DOHH2 (cell line): ENCODE measurements around the gene LITAF.

Experiments used
- H3F3A ChIP-seq: fragments of 200-600 bp; sonication (generic), shearing (Covaris generic); 2 replicates; pipeline ENCODE4 v1.6.0; 2016; ENCODE audit warnings: antibody characterized with exemption, mild to moderate bottlenecking; ENCODE audit not compliant: control insufficient read depth, insufficient read depth
- H3K27ac ChIP-seq: fragments of 200-600 bp; sonication (generic); 2 replicates; pipeline ENCODE4 v1.5.1; 2014; ENCODE audit warnings: low read depth, mild to moderate bottlenecking, low read length, moderate library complexity
- H3K27me3 ChIP-seq: fragments of 200-600 bp; sonication (generic); 2 replicates; pipeline ENCODE4 v1.6.1; 2014; ENCODE audit warnings: mild to moderate bottlenecking, low read length, mixed read lengths; ENCODE audit not compliant: control insufficient read depth
- H3K36me3 ChIP-seq: fragments of 200-600 bp; sonication (generic); 2 replicates; pipeline ENCODE4 v1.6.1; 2014; ENCODE audit warnings: mild to moderate bottlenecking, low read length, moderate library complexity, mixed read lengths; ENCODE audit not compliant: control insufficient read depth
- H3K4me1 ChIP-seq: fragments of 200-600 bp; sonication (generic); 2 replicates; pipeline ENCODE4 v1.6.1; 2014; ENCODE audit warnings: mild to moderate bottlenecking, low read length, mixed read lengths; ENCODE audit not compliant: control insufficient read depth
- H3K4me2 ChIP-seq: fragments of 200-600 bp; sonication (generic); 2 replicates; pipeline ENCODE4 v1.6.0; 2014; ENCODE audit warnings: mild to moderate bottlenecking, low read length, moderate library complexity
- H3K4me3 ChIP-seq: fragments of 200-600 bp; sonication (generic); 2 replicates; pipeline ENCODE4 v1.5.1; 2014; ENCODE audit warnings: mild to moderate bottlenecking, low read length, mixed read lengths
- H3K79me2 ChIP-seq: fragments of 200-600 bp; sonication (generic); 2 replicates; pipeline ENCODE4 v1.6.1; 2014; ENCODE audit warnings: mild to moderate bottlenecking, low read length, mixed read lengths; ENCODE audit not compliant: control insufficient read depth
- H3K9me2 ChIP-seq: fragments of 200-600 bp; sonication (generic); replicated peaks from 2 replicates; pipeline ENCODE4 v1.6.1; 2014; ENCODE audit warnings: mild to moderate bottlenecking, low read length, mixed read lengths; ENCODE audit not compliant: control insufficient read depth
- H3K9me3 ChIP-seq: fragments of 200-600 bp; sonication (generic); 2 replicates; pipeline ENCODE4 v1.6.1; 2014; ENCODE audit warnings: antibody characterized with exemption, low read length, mixed read lengths; ENCODE audit not compliant: control insufficient read depth, insufficient read depth
- H4K20me1 ChIP-seq: fragments of 200-600 bp; sonication (generic); 2 replicates; pipeline ENCODE4 v1.6.0; 2014; ENCODE audit warnings: low read depth, mild to moderate bottlenecking, antibody characterized with exemption, low read length, moderate library complexity; ENCODE audit not compliant: control insufficient read depth, insufficient read depth
- EZH2phosphoT487 ChIP-seq: fragments of 200-600 bp; sonication (generic); IDR thresholded peaks from 2 replicates; pipeline ENCODE4 v1.6.1; 2017; ENCODE audit warnings: borderline replicate concordance, mild to moderate bottlenecking, antibody characterized with exemption, low read length, moderate library complexity, mixed read lengths
- TF ChIP-seq, protein P1 (sequence below): fragments of 200-600 bp; sonication (generic); IDR thresholded peaks from one replicate; pipeline ENCODE4 v1.5.1; 2014; ENCODE audit warnings: antibody characterized with exemption, mild to moderate bottlenecking, low read depth, low read length; ENCODE audit not compliant: poor library complexity, severe bottlenecking

The LITAF gene

DNA sequence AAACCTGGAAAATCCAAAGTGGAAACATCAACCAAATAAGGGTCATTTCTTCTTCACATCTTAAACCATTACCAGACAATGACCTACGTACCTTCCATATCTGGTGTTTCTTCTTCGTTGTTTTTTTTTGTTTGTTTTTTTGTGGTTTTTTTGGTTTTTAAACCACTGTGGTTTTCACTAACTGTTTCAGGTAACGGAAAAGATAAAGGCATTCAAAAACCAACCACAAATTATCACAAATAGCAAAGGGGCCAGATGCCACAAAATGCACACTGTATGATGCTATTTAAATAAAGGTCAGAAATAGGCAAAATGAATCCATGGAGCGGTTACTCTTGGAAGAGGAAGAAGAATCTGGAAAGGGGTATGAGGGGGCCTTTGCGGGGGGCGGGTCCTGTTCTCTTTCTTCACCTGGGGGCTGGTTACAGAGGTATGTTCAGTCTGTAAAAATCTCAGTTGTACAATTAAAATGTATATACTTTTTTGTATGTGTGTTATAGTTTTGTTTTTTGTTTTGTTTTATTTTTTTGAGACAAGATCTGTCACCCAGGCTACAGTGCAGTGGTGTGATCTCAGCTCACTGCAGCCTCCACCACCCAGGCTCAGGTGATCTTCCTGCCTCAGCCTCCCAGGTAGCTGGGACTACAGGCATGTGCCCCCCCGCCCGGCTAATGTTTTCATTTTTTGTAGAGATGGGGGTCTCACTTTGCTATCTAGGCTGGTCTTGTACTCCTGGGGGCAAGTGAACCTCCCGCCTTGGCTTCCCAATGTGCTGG is 29.6 kb downstream of the LITAF start:
- H3K4me3 ChIP-seq, result no peak overlapping the region
- peaks cover 15% of the 10 kb centered on the region; the same call in 1 of the 2 replicates for H3K9me3 ChIP-seq
- H3K27ac ChIP-seq, result no peak overlapping the region
- TF ChIP-seq, protein P1, sequence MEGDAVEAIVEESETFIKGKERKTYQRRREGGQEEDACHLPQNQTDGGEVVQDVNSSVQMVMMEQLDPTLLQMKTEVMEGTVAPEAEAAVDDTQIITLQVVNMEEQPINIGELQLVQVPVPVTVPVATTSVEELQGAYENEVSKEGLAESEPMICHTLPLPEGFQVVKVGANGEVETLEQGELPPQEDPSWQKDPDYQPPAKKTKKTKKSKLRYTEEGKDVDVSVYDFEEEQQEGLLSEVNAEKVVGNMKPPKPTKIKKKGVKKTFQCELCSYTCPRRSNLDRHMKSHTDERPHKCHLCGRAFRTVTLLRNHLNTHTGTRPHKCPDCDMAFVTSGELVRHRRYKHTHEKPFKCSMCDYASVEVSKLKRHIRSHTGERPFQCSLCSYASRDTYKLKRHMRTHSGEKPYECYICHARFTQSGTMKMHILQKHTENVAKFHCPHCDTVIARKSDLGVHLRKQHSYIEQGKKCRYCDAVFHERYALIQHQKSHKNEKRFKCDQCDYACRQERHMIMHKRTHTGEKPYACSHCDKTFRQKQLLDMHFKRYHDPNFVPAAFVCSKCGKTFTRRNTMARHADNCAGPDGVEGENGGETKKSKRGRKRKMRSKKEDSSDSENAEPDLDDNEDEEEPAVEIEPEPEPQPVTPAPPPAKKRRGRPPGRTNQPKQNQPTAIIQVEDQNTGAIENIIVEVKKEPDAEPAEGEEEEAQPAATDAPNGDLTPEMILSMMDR, result no peak
- no peak for TF ChIP-seq EZH2phosphoT487
- H3K4me1 ChIP-seq, result no peaks in the 10 kb centered on the region
- H3K36me3 ChIP-seq, result peaks cover 62% of the 10 kb centered on the region
- H3K79me2 ChIP-seq, result peaks cover 47% of the 10 kb centered on the region
- no peak overlapping the region for H3K4me2 ChIP-seq
- no peaks in the 10 kb centered on the region for H3K9me2 ChIP-seq
- H3K27me3 ChIP-seq, result no peaks in the 10 kb centered on the region
- H4K20me1 ChIP-seq, result no peaks in the 10 kb centered on the region
- no peaks in the 10 kb centered on the region for H3F3A ChIP-seq

DNA sequence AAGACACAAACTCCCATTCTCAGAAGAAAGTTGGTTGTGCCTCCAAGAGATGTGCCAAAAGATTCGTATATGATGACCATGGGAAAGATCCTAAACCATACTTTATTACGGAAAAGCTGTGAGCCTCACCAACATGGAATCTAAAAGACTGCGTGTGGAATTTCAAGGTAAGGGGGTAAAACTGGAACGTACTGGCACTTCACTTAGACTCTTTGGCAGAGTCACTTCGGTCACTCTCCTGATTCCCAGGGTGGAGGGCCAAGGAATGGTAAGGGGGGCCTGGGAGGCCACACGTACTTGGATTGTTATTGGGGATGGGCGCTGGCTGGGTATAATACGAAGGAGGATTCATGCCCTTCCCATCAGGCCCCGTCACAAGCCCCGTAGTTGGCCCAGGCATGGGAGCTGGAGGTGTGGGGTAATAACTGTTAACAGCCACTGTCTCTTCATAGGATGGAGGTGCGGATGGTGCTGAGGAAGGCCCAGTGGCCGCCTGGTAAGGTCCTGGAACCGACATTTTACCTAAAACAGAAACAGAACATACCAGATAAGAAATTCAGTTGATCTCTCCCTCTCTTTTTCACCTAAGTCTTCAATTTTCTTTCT is 30.4 kb downstream of the LITAF start:
- Histone ChIP-seq H3K4me2 (no peak overlapping the region), H3K79me2 (peaks cover 39% of the 10 kb centered on the region), H3K27me3 (no peaks in the 10 kb centered on the region), H3K4me3 (no peak overlapping the region), H3K36me3 (peaks cover 65% of the 10 kb centered on the region), H3K27ac (no peak overlapping the region), H4K20me1 (no peaks in the 10 kb centered on the region), H3F3A (no peaks in the 10 kb centered on the region), H3K4me1 (no peaks in the 10 kb centered on the region), H3K9me2 (no peaks in the 10 kb centered on the region), H3K9me3 (peaks cover 15% of the 10 kb centered on the region; the same call in 1 of the 2 replicates)
- TF ChIP-seq, protein P1, result no peak

DNA sequence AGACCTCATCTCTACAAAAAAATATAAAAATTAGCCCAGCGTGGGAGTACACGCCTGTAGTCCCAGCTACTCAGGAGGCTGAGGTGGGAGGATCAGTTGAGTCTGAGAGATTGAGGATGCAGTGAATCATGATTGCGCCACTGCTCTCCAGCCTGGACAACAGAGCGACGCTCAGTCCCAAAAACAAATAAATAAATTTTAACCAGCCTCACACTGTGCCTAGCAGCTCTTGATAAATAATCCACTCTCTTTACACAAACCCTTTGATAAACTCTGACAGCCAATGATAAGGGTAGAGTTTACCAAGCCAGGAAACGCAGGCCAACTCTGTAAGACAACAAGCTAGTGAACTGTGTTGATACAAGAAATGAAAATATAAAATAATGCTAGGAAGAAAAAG is 32.7 kb downstream of the LITAF start:
- no peak for TF ChIP-seq EZH2phosphoT487
- TF ChIP-seq, protein P1, result no peak
- Histone ChIP-seq H3K27ac (no peak overlapping the region), H3K9me3 (peaks cover 15% of the 10 kb centered on the region; the same call in 1 of the 2 replicates), H3K4me2 (no peak overlapping the region), H3K79me2 (peaks cover 26% of the 10 kb centered on the region), H4K20me1 (no peaks in the 10 kb centered on the region), H3K4me1 (no peaks in the 10 kb centered on the region), H3K4me3 (no peak overlapping the region), H3K36me3 (peaks cover 79% of the 10 kb centered on the region), H3K9me2 (no peaks in the 10 kb centered on the region), H3F3A (no peaks in the 10 kb centered on the region), H3K27me3 (no peaks in the 10 kb centered on the region)
